ENCODE data around the gene CREB5.
"Not testable (repeated sequence)": the region's sequence is repeated elsewhere in the genome, so short reads cannot be mapped to it uniquely, and the experiment has no call there.

Gene CREB5

DNA sequence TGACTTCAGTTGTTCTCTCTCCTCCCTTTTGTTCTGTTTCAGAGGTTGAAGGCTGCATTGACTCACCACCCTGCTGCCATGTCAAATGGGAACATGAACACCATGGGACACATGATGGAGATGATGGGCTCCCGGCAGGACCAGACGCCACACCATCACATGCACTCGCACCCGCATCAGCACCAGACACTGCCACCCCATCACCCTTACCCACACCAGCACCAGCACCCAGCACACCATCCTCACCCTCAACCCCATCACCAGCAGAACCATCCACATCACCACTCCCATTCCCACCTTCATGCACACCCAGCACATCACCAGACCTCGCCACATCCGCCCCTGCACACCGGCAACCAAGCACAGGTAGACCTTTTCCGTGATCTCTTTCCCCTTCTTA is 391.8 kb downstream of the CREB5 start:
- DNase-seq (ENCODE audit: low spot score): no peak
- FAIRE-seq: no peak

DNA sequence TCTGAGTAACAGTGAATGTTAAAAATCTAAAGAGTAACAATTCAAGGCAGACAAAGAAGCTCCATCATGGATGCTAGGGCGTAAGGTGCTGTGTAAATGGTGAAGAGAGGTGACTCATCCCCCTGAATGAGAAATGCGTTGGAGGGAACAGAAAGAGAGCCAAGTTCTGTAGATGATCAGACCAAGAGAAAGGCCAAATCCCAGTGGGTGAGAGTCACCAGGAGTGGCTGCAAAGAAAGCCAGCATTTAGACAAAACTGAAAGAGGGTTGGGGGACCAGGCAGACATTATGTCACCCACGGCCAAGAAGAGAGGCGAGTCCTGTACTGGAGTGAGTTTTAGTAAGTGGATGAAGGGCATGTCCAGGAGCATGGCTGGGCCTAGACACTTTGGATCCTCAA is 392.7 kb downstream of the CREB5 start:
- peak; percentile 81 for FAIRE-seq
- peak; percentile 69 for DNase-seq (ENCODE audit: low spot score)

DNA sequence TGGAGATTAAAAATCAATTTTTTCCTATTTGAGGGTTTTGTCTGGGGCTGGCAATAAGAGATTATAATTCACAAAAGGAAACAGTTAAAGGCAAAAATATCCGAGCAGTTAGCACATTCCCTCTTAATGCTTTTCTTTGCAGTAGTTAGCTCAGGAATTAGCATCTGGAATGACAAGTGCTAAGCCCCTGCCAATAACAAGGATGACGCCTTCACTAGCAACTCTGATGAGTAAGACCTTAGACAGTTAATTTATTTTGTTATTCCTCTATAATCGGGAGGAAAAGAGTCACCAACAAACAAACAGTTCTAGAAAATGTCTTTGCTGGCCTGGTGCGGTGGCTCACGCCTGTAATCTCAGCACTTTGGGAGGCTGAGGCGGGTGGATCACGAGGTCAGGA is 394.5 kb downstream of the CREB5 start:
- no peak for DNase-seq (ENCODE audit: low spot score)

DNA sequence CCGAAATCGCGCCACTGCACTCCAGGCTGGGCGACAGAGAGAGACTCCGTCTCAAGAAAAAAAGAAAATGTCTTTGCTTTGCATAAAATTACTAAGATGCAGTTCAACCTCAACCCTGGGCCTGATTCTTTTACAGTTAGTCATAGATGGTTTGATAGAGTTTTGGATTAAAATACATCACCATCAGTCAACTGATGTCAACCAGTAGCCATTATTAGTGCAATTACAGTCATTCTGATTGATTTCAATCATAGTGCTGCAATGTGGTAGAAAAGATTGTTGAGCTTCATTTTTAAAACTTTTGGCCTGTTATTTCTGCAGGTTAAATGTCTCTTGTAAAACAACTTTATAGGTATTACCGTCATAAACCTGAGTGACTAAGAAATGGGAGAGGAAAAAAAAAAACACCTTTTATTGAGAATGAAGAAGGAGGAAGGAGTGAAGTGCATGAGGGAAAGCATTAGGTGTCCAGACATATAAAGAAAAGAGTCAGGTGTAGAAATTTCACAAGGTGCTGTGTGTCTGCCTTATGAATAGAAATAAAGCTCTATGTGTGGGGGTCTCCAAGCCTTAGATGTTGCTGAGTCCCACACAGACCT is 395.2 kb downstream of the CREB5 start:
- no peak for FAIRE-seq
- DNase-seq (ENCODE audit: low spot score): peak; percentile 33

More for the DNA sequence above, 394.5 kb downstream of the CREB5 start:
- FAIRE-seq: no peak

DNA sequence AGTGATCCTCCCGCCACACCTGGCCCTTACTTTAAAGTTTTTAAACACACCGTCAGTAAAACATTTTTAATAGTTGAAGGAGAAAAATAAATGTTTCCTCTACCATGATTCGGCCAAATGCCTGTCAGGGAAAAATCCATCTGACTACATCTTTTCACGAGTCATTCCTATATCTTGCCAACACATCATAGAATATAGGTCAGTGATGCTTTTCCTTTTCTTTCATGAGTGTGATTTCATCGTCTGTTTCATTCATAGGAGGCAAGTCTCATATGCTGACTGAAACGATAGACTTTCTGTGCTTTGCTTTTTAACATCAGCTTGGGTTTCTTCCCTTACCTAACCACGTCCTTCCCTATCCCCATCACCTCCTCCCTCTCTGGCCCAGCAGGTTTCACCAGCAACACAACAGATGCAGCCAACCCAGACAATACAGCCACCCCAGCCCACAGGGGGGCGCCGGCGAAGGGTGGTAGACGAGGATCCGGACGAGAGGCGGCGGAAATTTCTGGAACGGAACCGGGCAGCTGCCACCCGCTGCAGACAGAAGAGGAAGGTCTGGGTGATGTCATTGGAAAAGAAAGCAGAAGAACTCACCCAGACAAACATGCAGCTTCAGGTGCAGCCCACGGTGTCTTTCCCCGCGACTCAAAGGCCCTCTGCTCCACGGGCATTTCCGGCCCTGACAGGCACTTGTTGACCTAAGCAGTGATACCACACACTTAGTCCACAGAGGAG is 396.6 kb downstream of the CREB5 start:
- DNase-seq (ENCODE audit: low spot score) (peak; percentile 74), FAIRE-seq (peak; percentile 72)

DNA sequence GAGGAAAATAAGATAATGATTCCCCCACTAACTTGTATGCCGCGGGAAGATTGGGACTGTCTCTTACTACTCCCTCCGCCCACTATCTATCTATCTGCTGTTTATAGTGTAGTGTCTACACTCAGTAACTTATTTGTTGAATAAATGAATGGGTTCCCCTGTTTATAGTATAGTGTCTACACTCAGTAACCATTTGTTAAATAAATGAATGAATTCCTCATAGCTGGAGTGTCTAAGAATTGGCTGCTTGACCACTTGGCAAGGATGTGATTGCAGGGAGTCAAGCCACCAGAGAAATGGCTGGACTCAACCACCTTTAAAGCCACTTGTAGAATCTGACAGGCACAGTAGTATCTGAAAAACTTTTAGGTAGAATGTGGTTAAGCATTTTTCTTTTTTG is 398.7 kb downstream of the CREB5 start:
- FAIRE-seq (no peak), DNase-seq (ENCODE audit: low spot score) (no peak)

DNA sequence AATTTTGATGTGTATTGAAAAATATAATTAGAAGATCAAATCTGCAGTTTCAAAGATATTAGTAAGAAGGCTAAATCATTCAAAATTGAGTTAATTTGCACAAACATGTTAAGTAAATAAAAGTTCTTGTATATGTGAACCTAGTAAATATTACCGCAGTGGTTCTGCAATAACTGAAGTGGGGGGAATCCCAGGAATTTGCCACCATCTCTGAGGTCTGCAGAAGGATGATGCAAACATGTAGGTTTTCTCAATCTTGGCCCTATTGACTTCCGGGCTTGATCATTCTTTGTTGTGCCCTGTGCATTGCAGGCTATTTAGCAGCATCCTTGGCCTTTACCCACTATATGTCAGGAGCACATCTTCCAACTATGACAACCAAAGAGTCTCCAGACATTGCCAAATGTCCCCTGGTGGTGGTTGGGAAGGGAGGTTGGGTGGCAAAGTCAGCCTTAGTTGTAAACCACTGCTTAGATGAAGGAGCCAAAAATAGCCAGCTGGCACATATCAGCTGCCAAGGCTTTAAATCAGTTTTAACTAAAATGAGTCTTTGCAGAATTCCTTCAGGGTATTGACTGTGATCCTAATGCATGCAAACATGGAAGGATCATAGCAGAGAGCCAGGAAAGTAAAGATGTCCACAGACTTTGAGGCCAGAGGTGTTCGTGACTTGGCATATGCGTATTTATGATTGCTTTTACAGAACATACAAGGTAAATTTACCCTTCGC is 399.5 kb downstream of the CREB5 start:
- DNase-seq (ENCODE audit: low spot score): no peak
- no peak for FAIRE-seq

DNA sequence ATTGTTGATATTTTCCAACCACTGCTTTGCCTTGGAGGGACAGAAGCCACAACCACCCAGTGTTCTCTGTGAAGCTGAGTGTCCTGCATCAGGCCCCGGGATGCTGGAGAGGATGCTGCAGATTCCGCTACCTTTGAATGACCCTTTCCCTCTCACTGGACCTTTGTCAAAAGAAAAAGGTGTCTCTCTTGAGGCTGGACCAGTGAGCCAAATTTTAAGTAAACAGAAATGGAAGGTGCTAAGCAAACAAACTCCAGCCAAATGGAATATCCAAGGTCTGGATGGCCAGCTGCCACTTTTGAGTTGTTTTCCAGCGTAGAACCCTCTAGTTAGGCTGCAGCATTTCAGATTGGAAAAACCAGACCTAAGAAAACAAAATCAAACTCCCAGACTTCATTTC is 400.3 kb downstream of the CREB5 start:
- DNase-seq (ENCODE audit: low spot score) (no peak), FAIRE-seq (no peak)

DNA sequence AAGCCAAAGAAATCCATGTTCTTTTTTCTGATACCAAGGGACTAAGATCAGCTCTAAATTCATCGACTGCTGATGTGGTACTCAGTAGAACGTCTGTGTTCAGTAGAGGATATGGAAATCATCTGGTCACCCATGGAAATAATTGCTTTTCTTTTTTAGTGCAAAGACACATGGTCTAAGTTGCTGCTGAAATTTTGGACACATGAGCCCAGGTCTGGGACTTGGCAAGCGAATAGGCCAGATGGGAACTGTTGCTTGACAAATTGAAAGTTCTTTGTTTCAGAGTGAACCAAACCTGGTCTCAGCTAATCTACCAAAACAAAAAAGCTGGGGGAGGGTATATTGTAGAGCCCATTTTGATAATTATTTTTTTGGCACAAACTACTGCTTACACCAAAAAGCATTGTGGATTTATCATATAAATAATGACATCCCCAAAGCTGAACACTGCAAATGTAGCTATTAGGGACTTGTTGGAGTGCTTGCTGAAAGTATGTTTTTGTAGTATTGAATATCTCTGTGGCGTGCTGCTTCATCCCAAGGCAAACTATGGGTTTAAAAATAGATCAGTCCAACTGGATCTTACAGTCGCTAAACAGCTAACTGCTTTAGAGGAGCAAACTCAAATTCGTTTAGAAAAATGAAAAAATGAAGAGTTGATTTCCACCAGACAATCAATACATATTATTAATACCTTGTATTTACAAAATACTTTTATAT is 401.1 kb downstream of the CREB5 start:
- DNase-seq (ENCODE audit: low spot score) (no peak), FAIRE-seq (no peak)

DNA sequence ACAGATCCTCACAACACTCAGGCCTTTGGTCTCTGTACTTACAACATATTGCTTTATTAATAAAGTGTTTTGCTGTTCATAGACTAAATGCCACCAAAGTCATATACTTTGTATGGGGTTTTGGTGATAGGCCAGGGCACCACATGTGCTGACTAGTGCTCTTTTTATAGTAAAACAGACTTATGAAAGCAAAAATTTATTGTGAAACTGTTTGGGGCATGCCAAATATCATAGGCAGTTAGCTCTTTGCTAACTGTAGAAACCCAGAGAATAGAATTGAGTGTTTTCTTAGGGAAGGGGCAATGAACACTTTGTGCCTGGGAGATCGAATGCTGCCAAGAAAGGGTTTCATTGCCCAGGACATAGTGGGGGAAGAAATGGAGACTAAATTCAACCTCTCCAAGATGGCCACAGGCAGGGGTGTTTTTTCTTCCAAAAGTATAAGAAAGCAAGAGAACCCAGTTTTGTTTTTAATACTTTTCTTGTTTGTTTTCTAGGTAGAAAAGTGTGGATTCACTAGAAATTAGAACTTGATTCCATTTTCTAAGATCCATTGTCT is 403.1 kb downstream of the CREB5 start:
- DNase-seq (ENCODE audit: low spot score): no peak
- FAIRE-seq: no peak

DNA sequence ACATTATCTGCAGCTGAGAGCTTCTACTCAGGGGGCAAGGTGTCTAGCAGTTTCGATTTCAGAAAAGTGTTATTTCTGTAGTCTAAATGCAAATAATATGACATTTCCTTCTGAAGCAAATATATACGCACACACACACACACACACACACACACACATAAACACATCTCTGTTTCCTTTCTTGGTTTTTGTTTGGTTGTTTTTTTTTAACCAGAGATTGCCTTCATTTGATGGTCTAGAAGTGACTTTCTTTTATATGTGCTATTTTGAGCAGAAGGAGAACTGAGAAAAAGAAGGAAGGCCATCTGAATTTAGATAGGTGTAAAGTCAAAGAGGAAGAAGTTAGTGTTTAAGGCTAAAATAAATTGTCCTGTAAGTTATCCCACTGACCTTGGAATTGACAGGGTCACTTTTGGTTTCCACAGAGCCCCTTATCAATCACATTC is 403.6 kb downstream of the CREB5 start:
- FAIRE-seq (no peak), DNase-seq (ENCODE audit: low spot score) (no peak)

DNA sequence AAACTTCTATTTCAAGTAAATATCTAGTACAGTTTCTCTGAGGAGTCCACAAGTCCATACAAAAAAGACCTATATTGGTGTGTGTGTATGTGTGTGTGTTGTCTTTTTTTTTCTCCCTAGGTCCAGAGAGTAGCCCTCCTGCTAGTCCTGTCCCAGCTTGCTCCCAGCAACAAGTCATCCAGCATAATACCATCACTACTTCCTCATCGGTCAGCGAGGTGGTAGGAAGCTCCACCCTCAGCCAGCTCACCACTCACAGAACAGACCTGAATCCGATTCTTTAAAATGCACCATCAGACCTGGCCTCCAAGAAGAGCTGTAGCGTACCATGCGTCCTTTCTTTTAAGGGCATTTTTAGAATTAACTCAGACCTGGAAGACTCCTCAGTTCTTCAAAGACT is 406.7 kb downstream of the CREB5 start:
- no peak for DNase-seq (ENCODE audit: low spot score)
- no peak for FAIRE-seq

DNA sequence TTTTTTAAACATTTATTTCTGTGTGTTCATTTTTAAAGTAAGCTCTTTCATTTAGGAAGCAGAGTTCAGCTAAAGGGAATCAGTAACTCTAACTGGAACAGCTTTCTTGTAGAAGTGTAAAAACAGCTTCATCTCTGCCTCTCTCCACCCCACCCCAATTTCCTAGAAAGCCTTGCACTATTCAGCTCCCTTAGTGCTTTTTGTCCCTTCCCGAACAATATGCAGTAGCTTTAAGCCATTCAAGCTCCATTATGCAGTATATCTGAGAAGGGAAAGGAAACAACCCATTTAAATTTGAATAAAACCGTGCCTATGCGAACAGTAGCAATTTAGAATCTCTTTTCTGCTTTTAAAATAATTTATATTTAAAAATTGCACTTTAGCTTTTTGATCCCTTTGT is 411.3 kb downstream of the CREB5 start:
- DNase-seq (ENCODE audit: low spot score) (no peak), FAIRE-seq (no peak)

DNA sequence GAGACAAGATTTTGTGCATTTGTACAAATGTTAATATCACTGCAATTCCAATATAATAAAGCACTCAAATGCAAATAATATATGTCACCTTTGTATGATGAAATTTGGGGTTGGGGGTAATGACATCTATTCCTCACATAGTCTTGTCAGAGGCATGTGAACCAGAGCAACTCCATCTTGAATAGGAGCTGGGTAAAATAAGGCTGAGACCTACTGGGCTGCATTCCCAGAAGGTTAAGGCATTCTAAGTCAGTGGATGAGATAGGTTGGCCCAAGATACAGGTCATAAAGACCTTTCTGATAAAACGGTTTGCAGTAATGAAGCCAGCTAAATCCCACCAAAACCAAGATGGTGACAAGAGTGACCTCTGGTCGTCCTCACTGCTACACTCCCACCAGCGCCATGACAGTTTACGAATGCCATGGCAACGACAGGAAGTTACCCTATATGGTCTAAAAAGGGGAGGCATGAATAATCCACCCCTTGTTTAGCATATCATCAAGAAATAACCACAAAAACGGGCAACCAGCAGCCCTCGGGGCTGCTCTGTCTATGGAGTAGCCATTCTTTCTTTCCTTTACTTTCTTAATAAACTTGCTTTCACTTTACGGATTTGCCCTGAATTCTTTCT is 413.6 kb downstream of the CREB5 start:
- DNase-seq (ENCODE audit: low spot score); FAIRE-seq: not testable (repeated sequence)

DNA sequence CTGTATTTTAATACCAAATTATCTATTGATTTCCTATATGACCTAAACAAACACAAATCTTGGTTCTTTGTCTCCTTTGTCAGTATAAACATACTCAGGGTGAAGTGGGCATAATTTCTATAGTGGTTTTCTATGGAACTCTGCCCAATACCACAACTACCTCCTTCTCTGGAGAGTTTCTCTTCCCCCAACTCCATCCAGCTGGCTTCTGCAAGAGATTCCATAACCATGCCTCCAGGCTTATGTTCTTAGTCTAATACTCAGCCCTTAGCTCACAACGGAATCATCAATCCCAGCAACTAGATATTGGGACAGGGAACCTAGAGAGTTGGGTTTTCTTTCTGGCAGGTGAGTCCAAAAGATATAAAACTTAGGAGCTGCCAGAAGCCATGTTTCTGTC is 418.5 kb downstream of the CREB5 start:
- DNase-seq (ENCODE audit: low spot score) (no peak), FAIRE-seq (no peak)

DNA sequence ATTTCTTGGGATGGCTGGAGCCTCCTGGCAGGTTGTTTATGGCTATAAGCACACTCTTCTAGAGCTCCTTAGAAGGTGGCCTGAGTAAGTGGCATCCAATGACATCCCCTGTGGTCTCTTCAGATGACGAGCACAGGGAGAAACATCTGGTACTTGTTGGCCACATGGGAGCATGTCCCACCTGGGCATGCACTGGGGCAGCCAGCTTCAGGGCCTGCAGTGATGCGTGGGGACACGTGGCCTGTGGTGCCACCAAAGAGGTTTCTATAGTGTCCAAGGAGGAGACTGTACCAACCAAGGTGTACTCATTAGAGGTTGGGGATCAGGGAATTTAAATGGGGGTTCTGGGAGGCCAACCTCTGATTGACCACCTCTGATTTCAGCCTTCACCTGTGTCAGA is 420.4 kb downstream of the CREB5 start:
- FAIRE-seq (no peak), DNase-seq (ENCODE audit: low spot score) (no peak)

DNA sequence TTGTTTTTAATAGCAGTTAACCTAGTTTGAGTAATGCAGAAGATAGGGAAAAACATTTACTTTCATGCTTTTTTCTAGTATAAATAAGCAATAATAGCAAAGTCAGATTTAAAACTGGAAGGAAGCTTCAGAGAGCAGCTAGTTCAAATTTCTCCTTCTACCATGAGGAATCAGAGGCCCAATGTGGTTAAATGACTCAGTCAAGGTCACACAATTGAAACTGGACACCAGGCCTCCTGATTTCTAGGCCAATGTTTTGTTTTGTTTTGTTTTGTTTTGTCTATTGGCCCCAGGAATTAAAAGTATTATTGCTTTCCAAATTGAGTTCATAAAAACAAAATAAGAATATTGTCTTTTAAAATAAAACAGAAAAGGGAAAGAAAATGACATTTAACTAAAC is 423.5 kb downstream of the CREB5 start:
- no peak for DNase-seq (ENCODE audit: low spot score)
- peak; percentile 63 for FAIRE-seq

DNA sequence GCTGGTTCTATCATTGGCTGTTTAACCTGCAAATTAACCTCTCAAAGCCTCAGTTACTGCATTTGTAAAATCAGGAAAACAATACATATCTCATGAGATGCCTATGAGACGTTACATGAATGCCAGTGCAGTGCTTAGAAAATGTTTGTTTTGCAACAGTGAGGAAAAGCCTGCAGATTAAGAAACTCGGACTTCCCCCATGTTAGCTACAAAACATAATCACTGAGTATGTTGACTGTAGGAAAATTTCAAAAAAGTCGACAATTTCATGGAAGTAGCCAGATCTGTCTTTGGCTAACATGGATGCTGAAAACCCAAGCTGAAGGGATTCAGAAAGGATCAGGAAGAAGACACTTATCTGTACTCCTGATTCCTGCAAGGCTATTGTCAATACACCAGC is 424.4 kb downstream of the CREB5 start:
- FAIRE-seq (no peak), DNase-seq (ENCODE audit: low spot score) (no peak)

DNA sequence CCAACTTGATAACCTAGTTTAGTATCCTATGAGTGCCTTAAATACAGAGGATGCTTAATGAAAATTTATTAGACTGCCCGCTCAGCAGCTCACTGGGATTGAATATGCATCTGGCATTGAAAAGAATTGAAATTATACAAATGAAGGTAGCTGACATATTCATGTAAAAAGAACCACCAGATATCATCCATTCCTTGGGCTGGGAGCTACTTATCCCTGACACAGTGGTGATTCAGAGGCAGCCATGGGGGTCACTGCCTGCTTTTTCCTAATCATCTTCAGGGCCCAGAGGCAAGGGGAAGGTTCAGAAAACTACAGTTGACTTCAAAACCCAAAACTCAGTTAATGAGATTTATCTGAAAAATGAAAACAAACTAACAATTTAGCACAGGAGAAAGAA is 424.9 kb downstream of the CREB5 start:
- no peak for DNase-seq (ENCODE audit: low spot score)
- FAIRE-seq: no peak

DNA sequence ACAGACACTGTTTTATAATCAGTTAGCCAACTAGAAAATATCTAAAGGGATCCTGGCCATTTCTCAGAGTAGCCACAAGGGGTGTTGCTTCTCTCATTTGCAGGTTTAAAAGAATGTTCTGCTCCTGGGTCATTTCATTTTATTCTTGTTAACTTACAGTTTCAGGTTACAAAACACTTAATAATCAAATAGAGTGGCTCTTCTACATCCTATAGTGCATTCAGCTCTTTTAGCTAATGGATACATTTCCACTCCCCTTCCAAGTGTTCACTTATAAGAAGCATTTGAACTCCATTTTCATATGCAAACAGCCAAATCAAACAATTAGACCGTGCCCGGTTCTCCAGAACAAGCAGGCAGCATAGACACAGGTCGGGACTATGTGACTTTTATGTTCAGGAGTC is 428.3 kb downstream of the CREB5 start:
- FAIRE-seq (peak; percentile 5), DNase-seq (ENCODE audit: low spot score) (no peak)

DNA sequence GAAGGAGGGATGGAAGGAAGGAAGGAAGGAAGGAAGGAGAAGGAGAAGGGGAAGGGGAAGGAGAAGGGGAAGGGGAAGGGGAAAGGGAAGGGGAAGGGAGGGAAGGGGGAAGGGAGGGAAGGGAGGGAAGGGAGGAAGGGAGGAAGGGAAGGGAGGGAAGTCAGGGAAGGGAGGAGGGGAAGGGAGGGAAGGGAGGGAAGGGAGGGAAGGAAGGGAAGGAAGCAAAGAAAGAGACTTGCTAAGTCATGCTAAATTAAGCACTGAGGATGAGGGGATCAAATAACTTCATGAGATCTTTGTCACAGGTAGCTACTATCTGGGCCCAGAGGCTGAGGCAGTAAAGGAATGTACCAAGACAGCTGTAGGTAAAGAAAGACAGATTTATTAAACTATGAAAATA is 429.4 kb downstream of the CREB5 start:
- no peak for DNase-seq (ENCODE audit: low spot score)
- no peak for FAIRE-seq
